Mucosa of descending colon (tissue), 3 donors: ENCODE measurements around the gene FBN2. TPM values are rescaled to one million over a fixed set of nuclear protein-coding genes. Genes with fewer than 3 reads are reported as not detected.

Source experiments
- ATAC-seq: fragments of 200-7000 bp; cut with Tn5 transposase; one replicate; pipeline ENCODE4 v1.9.1; 2020; ENCODE audit warnings: mild to moderate bottlenecking, moderate library complexity
- DNase-seq, 3 donors: peaks; one replicate each; pipeline ENCODE4 v3.0.0-alpha.2; 2020
- H3K36me3 ChIP-seq: fragments of 200-600 bp; one replicate; pipeline ENCODE4 v1.8.0; 2021; ENCODE audit warnings: low read depth, mild to moderate bottlenecking
- H3K4me1 ChIP-seq: fragments of 200-600 bp; one replicate; pipeline ENCODE4 v1.8.0; 2021; ENCODE audit warnings: low read depth, mild to moderate bottlenecking
- H3K4me3 ChIP-seq: fragments of 200-600 bp; one replicate; pipeline ENCODE4 v1.8.0; 2021; ENCODE audit warnings: mild to moderate bottlenecking
- H3K9me3 ChIP-seq: fragments of 200-600 bp; one replicate; pipeline ENCODE4 v1.8.0; 2021; ENCODE audit warnings: mild to moderate bottlenecking
- CTCF ChIP-seq: fragments of 200-600 bp; IDR thresholded peaks from one replicate; pipeline ENCODE4 v1.8.0; 2022; ENCODE audit warnings: antibody characterized with exemption, mild to moderate bottlenecking
- intact Hi-C, 2 donors: fragments of 100-400 bp; cut with DNase I in 1 of 2; cut with micrococcal nuclease in 1 of 2; formaldehyde crosslinking; loops; one replicate each; pipeline versions ENCODE4 v1.11.0 to v1.11.1; 2022; cut with DNase I, micrococcal nuclease
- total RNA-seq, 3 donors: library from RNA; stranded (reverse); fragmentation: NEBNext Ultra II Directional in 2 of 3; extraction: Animal tissue kit (Norgen Biotek cat#: 25700) in 2 of 3; gene quantifications; one replicate each; pipeline versions ENCODE4 v1.2.1 to v1.2.4, GENCODE V29; 2021 to 2023
- donor health status: DM: no; HTN: no; CAD: no; lungs with moderate emphysema.
- donor health status: DM: no; HTN: no; CAD: no.
- donor health status: DM: no; HTN: yes; CAD: no.

Gene FBN2
- total RNA-seq, 3 donors from 2014 or later = 1.0 to 5.8 (median 1.6) TPM

GRCh38 chr5:128477944-128478343, 60.1 kb downstream of the FBN2 start:
- H3K4me3 ChIP-seq = no peak overlapping the region
- intact Hi-C loops = no loop called here
- H3K4me1 ChIP-seq = no peaks in the 10 kb centered on the region
- ATAC-seq = no peak
- no peak for TF ChIP-seq CTCF
- no peaks in the 10 kb centered on the region for H3K9me3 ChIP-seq
- no peaks in the 10 kb centered on the region for H3K36me3 ChIP-seq
- DNase-seq = no peak

- H3K4me1 ChIP-seq = no peaks in the 10 kb centered on the region
- ATAC-seq (no peak), DNase-seq (no peak)
- TF ChIP-seq CTCF = no peak
- intact Hi-C loops = no loop called here
- H3K4me3 ChIP-seq = no peak overlapping the region
- no peaks in the 10 kb centered on the region for H3K9me3 ChIP-seq
- H3K36me3 ChIP-seq = no peaks in the 10 kb centered on the region
Measured at GRCh38 chr5:128475693-128476092, 62.4 kb downstream of the FBN2 start.

GRCh38 chr5:128472919-128473318, 65.1 kb downstream of the FBN2 start:
- TF ChIP-seq CTCF = no peak
- no peak for ATAC-seq
- no peaks in the 10 kb centered on the region for H3K9me3 ChIP-seq
- intact Hi-C loops = no loop called here
- H3K4me3 ChIP-seq = no peak overlapping the region
- H3K36me3 ChIP-seq = no peaks in the 10 kb centered on the region
- DNase-seq = no peak
- H3K4me1 ChIP-seq = no peaks in the 10 kb centered on the region

GRCh38 chr5:128472036-128472435, 66.0 kb downstream of the FBN2 start:
- Histone ChIP-seq H3K9me3 (no peaks in the 10 kb centered on the region), H3K36me3 (no peaks in the 10 kb centered on the region), H3K4me3 (no peak overlapping the region), H3K4me1 (no peaks in the 10 kb centered on the region)
- intact Hi-C loops = no loop called here
- TF ChIP-seq CTCF = no peak
- ATAC-seq = no peak
- no peak for DNase-seq

GRCh38 chr5:128470663-128471062, 67.4 kb downstream of the FBN2 start:
- DNase-seq = no peak
- intact Hi-C loops = no loop called here
- no peak overlapping the region for H3K4me3 ChIP-seq
- no peaks in the 10 kb centered on the region for H3K4me1 ChIP-seq
- TF ChIP-seq CTCF = no peak
- ATAC-seq = no peak
- no peaks in the 10 kb centered on the region for H3K36me3 ChIP-seq
- H3K9me3 ChIP-seq = no peaks in the 10 kb centered on the region

- DNase-seq (no peak), ATAC-seq (no peak)
- no peaks in the 10 kb centered on the region for H3K9me3 ChIP-seq
- no peaks in the 10 kb centered on the region for H3K4me1 ChIP-seq
- intact Hi-C loops = no loop called here
- TF ChIP-seq CTCF = no peak
- H3K36me3 ChIP-seq = no peaks in the 10 kb centered on the region
- no peak overlapping the region for H3K4me3 ChIP-seq
Measured at GRCh38 chr5:128469912-128470311, 68.1 kb downstream of the FBN2 start.
